GM21619 (cell line): ENCODE data around the gene HEXD.
"Not testable (repeated sequence)": the region's sequence is repeated elsewhere in the genome, so short reads cannot be mapped to it uniquely, and the experiment has no call there.

ENCODE experiments used
- ATAC-seq: cut with Tn5 transposase; IDR thresholded peaks from one replicate; pipeline ENCODE4 v1.9.1; 2021; ENCODE audit not compliant: unreplicated experiment

HEXD gene

DNA sequence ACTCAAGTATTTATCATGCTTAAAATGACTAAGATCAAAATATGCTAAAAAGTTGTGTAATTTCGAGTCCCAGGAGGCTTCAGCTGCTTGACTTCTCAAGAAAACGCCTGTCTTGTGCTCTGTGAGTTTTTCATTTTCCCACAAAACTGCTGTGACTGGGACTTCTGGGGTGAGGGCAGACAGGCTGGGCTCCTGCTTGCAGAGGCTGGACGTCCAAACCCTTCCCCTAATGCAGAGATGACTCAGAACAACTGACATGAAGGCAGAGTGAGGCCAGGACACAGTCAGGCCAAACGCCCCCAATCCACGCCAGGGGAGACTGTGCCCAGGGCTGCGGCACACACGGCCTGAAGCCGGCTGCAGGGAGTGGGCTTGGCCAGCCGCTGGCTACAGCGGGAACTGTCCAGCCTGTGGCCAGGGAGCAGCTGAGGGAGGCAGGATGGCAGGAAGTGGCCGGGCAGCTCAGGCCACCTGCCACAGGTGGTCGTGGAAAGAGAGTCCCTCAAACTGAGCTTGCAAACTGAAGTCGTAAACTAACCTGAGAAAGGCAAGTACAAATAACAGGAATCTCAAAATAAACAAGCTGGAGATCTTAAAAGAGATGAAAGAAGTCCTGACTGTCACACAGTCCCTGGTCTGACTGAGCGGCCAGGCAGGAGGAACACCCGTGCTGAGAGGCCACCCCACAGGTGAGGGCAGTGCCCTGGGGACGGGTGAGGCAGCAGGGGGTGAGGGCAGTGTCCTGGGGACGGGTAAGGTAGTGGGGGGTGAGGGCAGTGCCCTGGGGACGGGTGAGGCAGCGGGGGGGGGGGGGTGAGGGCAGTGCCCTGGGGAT is 21.3 kb upstream of the HEXD start:
- no peak for ATAC-seq

DNA sequence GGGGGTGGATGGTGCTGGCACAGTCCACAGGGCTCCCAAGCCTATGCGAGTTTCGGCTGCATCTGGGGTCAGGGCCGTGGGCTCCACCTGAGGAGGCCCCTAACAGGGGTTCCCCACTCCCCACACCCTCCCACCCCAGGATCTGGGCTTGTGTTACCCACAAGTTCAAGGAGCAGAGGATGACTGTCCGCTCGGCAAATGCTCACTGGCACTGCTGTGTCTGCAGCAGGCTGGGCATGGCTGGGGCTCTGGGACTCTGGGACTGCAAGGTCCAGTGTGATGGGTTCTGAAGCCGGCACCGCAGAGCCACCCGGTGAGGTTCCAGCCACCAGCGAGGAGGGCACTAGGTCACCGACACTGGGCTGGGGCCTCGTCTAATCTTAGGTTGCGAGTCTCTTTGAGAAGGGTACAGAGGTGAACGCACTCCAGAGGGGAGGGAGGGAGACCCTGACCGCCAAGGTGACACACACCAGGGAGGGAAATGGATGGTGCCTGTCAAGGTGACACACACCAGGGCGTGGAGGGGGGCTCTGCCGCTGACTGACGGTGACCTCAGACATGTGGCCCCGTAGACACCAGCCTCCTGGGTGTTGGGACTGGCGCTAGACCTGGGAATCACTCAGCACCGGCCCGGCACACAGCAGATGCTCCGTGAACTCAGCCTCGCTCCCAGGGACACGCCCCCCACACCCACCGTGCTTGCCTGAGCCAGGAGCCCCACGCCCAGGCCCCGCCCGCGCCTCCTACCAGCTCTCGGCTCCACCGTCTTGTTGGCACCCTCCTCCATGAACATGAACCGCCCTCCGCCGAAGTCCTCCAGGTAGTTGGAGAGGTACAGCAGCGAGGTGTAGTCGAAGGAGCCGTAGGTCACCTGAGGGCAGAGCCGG is 20.5 kb upstream of the HEXD start:
- no peak for ATAC-seq

DNA sequence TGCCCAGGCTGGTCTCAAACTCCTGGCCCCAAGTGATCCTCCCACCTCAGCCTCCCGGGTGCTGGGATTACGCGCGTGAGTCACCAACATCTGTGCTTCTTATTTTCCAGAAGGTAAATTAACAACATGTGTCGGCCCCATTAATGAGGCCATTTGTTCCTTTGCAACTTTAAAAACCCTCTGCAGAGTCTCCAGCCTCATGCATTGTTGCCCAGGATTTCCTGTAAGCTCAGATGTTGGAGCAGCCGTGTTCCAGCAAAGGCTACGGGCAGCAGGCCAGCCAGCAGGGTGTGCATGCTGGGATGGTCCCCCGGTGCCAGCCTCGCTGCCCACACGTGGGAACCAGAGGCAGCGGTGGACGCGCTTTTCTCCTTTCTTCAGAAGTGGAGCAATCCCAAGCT is 19.1 kb upstream of the HEXD start:
- no peak for ATAC-seq

DNA sequence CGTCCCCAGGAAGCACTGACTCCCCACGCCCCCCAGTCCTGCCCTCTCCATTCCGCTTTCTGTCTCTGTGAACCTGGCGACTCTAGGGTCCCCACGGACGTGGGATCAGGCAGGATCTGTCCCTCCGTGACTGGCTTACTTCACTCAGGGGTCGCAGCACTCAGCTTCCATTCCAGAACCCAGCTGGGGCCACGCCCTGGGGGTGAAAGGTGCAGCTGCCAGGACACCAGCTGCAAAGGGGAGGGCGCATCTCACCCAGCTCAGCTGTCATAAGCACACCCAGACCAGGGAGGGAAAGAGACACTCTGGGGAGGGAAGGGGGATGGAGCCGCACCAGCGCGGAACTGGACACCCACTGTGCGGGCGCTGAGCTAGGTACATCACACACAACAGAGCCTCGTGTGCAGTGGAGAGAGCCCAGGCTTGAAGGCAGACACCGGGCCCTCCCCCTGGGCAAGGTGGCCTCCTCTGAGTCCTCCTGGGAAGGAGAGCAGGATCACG is 18.5 kb upstream of the HEXD start:
- ATAC-seq = no peak

DNA sequence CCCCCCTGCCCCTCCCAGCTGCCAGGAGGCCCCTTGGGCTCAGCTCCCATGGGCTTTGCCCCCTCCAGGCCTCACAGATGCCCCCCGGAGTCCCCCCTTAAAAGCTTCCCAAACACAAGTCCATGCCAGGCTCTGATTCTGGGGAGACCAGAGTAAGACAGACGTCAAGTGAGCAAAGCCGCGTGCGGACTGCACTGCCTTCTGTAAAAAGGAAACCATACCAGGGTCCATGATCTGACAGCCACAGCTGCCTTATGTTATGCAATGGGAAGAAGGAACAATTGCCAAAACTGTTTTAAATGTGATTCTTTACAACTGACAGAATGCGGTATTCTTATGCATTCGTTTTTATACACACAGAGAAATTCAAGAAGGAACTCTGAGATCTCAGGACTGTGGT is 17.9 kb upstream of the HEXD start:
- ATAC-seq = no peak

DNA sequence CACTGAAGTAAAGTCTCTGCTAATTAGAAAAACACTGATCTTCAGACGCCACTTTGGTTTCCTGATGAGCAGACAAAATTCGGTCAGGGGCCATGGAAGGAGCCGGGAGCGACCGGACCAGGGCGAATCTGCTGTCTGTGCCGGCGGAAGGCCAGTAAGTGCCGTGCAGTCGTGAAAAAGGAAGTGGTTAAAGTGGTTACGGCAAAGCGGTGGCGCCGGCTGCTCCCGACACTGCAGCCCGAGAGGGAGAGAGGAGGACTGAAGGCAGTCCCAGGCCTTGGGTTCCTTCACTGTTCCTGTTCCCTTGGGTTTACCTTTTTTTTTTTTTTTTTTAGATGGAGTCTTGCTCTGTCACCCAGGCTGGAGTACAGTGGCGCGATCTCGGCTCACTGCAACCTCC is 17.3 kb upstream of the HEXD start:
- peak; percentile 57 for ATAC-seq

DNA sequence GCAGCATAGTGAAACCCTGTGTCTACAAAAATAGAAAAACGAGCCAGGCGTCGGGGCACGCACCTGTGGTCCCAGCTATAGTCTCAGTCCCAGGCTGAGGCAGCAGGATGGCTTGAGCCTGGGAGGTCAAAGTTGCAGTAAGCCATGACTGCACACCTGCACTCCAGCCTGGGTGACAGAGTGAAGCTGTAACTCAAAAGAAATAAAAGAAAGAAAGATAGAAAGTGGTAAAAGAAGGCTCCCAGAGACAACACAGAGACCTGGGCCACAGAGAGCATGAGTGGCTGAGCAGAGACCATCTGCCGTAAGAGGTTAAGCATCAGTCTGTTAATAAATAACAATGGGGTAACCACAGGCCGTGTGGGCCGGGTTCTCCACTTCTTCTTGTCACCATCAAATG is 15.3 kb upstream of the HEXD start:
- ATAC-seq = peak; percentile 76

DNA sequence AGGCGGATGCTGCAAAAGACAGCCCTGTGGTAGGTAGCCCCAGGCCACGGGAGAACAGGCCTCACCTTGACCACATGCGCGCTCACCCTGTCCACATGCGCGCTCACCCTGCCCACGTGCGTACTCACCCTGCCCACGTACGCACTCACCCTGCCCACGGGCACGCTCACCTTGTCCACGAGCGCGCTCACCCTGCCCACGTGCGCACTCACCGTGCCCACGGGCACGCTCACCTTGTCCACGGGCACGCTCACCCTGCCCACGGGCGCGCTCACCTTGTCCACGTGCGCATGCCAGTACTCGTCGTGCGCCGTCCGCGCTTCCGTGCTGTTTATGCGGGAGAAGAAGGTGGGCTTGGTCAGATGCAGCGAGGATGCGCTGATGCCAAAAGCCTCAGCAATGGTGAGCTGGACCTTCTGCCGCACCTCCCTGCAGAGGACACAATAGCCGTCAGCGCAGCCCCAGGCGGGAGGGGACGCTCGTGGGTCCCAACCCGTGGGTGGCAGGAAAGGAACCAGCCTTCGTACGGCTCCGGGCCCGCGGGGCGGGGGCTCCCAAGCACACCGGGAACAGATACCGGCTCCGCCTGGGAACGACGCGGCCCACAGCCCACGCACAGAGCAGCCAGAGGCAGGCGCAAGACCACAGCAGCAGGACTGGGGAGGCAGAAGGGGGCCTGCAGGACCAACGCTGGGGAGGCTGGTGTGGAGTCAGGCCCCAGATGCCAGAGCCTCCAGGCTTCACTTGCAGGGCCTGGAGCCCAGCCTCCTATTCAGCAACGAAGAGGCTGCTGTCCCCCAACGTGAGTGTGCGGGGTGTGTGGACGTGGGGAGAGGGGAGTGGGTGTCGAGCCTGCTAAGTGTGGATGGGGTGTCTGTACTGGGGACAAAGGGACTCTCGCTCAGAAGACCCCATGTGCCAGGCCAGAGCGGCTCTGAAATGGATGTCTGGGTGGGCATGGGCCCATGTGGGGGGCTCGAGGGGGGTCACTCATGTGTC is 14.2 kb upstream of the HEXD start:
- no peak for ATAC-seq

DNA sequence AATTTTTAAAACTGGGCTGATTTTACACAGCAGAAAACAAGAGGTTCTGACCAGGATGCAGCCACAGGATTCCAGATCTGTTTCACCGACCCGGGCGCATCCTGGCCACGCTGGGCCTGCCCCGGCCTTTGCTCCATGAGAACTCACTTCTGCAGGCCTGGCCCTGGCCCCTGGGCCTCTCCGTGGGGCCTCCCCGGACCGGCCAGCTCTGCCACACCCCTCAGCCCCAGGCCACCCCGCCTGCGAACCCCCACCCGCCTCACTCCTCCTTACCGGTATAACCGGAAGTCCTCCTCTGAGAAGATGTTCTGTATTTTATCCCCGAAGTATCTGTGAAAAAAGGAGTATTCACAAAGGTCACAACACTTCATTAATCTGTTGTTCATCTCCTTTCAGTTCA is 13.1 kb upstream of the HEXD start:
- ATAC-seq = no peak

DNA sequence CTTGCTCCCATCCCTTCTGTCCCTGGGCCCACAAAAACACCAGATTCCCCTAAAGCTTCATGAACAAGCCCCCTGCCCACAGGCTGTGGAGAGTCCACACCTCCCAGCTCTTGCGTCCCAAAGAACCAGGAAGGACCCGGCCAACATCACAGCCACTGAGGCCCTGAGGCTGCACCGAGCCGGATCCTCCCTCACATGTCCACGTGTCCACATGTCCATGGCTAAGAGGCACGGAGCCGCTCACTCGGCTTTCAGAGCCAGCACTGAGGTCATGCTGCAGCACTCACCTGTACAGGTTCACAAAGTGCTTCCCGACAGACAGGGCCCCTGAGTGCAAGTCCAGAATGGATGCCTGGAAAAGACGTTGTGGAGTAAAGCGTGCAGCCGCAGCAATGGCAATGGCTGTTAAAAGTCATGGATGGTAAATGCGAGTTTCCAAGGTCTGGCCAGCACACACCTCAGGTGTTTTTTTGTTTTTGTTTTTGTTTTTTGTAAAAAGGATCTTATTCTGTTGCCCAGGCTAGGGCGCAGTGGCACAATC is 11.9 kb upstream of the HEXD start:
- ATAC-seq = no peak

DNA sequence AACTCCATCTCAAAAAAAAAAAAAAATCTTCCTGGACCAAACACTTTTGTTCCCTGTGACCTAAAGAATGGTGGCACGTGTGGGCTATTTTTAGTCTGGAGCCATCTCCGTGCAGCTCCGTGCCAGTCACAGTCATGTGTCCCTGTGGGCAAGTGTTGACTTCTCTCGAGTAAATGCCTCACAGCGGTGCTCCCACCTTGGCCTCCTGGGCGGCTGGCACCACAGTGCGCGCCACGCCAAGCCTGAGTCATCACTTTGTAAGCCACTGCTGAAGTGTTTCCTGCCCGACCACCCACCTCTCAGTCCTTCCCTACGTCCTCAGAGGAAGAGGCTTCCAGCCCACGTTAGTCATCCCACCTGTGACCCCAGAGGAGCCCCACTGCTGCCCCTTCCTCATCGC is 10.9 kb upstream of the HEXD start:
- ATAC-seq = no peak

DNA sequence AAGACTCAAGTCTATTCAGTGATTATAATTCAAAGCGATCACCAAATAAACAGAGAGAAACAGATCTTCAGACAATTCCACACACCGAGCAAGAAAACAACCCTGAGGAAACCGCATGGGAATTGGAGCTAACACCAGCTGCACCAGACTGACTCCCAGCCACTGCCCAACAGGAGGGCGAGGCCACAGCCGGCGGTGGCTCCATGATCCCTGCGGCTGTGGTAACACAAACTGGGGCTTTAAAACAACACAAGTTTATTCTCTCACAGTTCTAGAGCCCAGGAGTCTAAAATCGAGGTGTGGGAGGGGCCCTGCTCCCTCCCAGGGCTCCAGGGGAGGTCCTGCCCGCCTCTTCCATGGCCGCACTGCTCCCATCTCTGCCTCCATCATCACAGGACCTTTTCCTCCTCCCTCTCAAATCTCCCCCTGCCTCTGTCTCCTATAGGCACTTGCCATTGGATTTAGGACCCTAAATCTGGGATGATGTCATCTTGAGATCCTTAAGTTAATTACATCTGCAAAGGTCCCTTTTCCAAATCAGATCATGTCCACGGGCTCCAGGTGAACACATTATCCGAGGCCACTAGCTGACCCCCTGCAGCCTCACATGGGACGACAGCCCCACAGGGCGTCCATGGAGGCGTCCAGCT is 9.7 kb upstream of the HEXD start:
- ATAC-seq = no peak

DNA sequence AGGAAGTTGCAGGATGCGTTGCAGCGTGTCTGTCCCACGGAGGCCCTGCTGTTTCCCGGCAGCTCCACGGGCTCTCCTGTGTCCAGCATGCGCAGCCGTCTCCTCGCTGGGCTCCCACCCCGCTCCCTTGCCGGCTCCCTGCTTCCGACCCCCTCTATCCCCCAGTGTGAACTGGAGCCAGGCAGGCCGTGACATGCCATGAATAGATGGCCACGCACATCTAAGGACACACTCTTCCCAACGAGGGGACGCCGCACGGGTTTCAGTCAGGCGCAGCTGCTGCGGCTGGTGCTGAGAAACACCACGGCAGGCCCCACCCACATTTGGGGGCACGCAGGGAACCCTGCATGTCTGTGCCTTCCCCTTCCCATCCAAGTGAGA is 9.2 kb upstream of the HEXD start:
- ATAC-seq = no peak

DNA sequence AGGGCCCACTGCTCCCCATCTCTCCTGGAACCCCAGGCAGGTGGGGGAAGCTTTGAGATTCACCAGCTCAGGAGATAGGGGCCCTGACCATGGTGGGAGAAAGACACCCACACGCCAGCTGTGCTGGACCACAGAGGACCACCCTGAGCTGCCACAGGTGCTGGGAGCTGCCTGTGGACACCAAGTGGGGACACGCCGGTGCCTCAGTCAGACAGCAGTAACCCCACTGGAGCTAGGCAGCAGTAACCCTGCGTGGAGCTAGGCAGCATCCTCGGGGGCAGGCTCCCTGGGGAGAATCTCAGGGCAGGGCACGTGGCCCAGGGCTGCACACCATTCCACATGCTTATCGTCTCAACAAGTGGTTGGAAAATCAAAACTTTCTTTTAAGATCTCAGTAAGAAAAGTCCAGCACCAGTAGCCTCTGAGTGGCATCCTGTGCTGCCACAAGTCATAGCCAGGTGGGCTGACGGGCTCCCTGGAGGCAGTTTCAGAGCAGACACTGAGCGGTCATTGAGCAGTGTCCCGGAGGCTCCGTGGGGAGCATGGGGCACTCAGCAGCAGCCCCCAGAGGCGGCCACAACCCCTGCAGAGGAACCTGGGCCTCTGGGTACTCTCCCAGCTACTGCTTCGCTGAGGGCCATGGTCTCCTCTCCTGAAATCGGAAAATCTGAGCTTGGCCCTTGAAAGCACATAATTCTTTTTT is 8.0 kb upstream of the HEXD start:
- ATAC-seq = no peak

DNA sequence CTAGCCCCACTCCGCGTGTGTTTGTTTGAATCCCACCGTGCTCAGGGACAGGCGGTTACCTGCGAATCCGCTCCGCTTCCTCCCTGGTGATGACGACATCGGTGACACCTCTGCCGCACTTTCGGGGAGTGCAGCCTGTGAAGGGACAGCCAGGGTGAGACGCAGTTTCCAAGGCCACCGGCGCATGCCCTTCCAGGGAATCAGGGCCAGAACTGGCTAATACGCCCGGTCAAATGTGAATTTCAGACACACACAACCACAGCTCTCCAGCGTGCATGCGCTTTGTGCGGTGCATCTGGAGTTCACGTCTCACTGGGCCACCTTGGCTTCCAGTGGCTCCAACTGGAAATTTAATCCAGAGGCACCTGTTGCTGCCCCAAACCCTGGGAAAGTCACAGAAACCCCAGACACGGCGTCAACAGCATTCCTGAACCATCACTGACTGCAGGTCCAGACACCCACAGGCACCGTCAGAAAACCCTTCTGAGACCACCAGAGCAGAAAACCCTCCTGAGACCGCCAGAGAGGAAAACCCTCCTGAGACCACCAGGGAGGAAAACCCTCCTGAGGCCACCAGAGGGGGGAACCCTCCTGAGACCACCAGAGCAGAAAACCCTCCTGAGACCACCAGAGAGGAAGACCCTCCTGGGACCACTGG is 6.6 kb upstream of the HEXD start:
- ATAC-seq = no peak

DNA sequence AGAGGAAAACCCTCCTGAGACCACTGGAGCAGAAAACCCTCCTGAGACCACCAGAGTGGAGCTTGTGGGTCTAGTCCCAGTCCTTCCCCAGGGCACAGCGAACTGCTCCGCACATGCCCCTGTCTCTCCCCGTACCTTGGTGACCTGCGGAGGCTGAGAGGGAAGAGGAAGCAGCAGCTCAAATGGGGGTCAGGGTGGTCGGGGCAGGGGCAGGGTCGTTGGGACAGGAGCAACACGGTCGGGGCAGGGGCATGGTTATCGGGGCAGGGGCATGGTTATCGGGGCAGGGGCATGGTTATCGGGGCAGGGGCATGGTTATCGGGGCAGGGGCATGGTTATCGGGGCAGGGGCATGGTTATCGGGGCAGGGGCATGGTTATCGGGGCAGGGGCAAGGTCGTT is 6.1 kb upstream of the HEXD start:
- not testable (repeated sequence) for ATAC-seq

DNA sequence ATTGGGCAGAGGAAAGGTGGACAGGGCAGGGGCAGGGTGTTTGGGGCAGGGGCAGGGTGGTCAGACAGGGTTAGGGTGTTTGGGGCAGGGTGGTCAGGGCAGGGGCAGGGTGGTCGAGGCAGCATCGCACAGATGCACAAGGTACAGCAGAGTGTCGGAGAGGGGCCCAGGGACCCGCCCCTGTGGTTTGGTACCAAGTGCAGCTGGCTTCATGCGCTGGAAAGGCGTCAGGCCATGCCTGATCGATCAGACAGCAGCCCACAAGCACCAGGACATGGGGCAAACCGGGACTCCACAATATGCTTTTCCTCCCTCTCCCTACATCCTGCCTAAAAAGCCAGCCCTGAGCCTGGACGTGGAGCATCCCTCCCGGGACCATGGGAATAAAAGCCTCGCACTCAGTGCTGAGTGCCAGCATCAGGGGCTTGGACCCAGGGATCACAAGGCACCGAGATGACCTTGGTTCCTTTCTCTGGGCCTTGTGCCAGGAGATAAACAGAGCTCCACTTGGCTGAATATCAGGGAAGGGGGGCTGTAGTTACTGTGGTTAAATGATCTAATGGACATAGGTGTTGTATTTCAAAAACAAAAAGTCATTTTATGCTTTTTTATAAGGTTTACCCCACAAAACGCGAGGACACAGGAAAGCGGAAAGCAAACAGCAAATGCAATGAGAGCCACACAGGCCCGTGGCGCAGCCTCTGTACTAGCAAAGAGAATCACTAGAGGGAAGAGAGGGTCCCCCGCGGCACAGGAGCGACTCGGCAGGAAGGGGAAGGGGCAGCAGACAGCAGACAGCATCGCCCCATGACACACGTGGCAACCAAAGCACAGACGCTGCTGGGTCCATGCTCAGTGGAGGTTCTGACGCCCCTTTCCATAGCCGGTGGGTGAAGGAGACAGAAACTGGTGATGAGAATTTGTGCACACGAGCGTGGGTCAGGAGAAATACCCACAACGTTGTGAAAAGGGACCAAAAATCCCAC is 5.3 kb upstream of the HEXD start:
- no peak for ATAC-seq
